ENCODE data around the gene TADA1.

DNA sequence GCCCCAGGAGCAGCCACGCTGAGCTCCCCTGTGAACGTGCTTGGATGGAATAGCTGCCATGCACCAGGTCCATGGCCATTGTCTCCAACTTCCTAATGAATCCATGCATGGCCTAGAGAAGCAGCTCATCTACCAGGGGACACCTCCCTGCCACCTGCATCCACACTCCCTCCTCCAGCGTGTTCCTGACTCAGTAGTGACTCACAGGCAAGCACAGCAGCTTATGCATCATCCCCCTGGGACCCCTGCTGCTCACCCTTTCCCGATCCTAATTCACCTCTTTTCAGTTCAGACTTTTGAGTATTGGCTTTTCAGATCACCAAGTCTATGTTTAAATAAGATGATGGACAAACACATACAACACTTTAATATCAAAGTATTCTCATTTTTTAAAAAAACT, 39.9 kb upstream of the TADA1 start:
- TF ChIP-seq CTCF (IDR thresholded peaks at IDR 0.05), result no peak
- no peak for TF ChIP-seq NFIC (IDR thresholded peaks at IDR 0.05; ENCODE audit: borderline replicate concordance)
- no peak for TF ChIP-seq REST (IDR thresholded peaks at IDR 0.05; ENCODE audit: low read depth, low read length)
- TF ChIP-seq, protein P1, sequence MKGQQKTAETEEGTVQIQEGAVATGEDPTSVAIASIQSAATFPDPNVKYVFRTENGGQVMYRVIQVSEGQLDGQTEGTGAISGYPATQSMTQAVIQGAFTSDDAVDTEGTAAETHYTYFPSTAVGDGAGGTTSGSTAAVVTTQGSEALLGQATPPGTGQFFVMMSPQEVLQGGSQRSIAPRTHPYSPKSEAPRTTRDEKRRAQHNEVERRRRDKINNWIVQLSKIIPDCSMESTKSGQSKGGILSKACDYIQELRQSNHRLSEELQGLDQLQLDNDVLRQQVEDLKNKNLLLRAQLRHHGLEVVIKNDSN (IDR thresholded peaks at IDR 0.05; ENCODE audit: borderline replicate concordance, low read depth), result no peak
- no peak for TF ChIP-seq POLR2AphosphoS5 (IDR thresholded peaks at IDR 0.05; ENCODE audit: low read depth, low read length)
- TF ChIP-seq EP300 (IDR thresholded peaks at IDR 0.05; ENCODE audit: borderline replicate concordance in 1 of 2, low read depth in 1 of 2, low read length in 1 of 2), result no peak
- no peak for TF ChIP-seq NRF1 (IDR thresholded peaks at IDR 0.05; ENCODE audit: low read depth, low read length)

Data from SK-N-SH (cell line).